HG03064 (cell line): ENCODE results near the gene RNPC3.
A peak's percentile ranks its signal among the peaks of the same experiment; 100 is the strongest.
"Not testable (repeated sequence)": the region's sequence is repeated elsewhere in the genome, so short reads cannot be mapped to it uniquely, and the experiment has no call there.

Source experiments
- ATAC-seq: cut with Tn5 transposase; IDR thresholded peaks from one replicate; pipeline ENCODE4 v1.9.1; 2021; ENCODE audit warnings: low read depth; ENCODE audit not compliant: unreplicated experiment

The RNPC3 gene

DNA sequence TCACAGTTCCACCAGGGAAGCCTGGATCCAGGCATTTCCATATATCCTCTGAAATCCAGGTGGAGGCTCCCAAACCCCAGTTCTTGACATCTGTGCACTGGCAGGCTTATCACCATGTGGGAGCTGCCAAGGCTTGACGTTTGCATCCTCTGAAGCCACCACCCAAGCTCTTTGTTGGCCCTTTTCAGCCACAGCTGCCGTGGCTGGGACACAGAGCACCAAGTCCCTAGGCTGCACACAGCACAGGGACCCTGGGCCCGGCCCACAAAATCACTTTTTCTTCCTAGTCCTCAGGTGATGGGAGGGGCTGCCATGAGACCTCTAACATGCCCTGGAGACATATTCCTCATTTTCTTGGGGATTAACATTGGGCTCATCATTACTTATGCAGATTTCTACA lies 22.3 kb downstream of the RNPC3 start:
- ATAC-seq, result no peak

DNA sequence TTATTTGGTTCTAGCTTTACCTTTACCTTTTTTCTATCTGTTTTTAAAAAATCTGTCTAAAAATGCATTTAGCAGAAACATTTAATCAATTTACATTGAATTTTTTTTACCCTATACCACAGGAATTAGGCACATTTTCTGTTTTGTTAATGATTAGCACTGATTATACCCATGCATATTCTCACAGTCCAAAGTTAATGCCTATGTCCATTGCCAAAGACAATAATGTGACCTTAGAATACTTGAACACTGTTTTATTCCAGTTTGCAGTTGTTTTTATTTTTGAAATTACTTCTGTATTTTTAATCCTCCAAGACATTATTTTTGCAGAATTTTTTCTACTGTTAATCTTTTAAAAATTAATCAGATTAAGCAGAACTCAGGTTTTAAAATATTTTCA lies 34.9 kb downstream of the RNPC3 start:
- ATAC-seq, result no peak

DNA sequence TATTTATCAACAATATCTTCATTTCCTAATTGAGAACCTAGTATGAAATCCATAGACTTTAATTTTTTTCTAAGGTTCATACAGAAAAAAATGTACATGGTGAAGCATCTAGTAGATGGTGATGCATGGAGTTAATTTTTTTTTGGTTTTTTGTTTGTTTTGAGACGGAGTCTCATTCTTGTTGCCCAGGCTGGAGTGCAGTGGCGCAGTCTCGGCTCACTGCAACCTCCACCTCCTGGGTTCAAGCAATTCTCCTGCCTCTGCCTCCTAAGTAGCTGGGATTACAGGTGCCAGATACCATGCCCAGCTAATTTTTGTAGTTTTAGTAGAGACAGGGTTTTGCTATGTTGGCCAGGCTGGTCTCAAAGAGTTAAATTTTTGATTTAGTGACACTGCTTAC lies 35.6 kb downstream of the RNPC3 start:
- ATAC-seq, result not testable (repeated sequence)

DNA sequence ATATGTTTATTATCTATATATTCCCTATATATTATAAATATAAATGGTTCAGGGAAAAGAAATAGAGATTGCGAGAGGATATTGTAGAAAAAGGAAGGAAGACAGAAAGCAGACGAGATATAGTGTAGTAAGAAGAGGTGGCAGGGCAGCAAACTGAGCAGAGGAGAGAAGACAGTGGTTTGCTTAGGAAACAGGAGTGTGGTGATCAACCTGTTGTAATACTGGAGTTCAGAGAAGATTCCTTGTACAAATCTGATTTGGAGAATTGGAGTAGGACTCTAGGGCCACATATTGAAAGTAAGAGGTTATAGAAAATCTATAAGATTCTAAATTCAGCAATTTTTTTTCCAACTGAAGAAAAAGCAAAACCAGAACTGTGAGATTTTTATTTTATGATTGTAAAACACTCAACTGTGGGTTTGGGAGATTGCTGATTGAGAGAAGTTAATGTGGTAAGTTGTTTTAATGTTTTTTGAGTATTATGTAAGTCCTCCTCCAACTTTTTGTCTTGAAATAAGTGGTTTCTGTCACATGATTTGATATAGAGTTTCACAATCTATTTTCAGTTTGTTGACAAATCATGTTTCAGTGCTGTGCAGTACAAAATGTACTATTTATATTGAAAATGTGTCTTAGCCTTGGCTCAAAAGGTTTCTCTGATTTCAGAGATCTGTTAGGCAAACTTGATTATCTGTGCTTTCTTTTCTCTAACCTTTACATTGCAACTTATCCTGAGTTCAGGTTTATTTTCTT lies 36.3 kb downstream of the RNPC3 start:
- ATAC-seq, result peak; percentile 89

DNA sequence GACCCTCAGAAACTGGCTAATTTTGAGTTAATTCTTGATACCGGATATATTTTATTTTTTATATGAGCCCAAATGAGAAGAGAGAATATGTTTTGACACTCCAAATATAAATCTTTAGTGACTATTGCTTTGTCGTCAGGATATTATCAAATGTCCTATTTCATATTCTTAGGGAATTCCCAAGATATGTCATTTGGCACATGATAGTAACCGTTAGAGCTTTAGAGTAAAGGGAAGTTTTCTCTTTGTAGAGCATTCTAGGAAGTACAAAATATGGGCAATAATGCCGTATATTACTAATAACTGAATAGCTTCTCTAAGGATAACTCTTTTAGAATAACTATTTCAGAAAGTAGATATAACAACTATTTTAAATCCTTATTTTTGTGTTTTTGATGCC lies 37.6 kb downstream of the RNPC3 start:
- no peak for ATAC-seq

DNA sequence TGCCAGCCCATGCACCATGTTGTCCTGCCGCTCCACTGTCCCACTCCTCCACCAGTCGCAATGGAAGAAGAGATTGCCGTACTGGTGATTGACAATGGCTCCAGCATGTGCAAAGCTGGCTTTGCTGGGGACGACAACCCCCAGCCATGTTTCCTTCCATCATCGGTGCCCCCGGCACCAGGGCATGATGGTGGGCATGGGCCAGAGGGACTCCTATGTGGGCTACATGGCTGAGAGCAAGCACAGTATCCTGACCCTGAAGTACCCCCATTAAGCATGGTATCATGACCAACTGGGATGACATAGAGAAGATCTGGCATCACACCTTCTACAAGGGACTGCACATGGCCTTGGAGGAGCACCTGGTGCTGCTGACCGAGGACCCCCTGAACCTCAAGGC lies 44.0 kb downstream of the RNPC3 start:
- no peak for ATAC-seq

DNA sequence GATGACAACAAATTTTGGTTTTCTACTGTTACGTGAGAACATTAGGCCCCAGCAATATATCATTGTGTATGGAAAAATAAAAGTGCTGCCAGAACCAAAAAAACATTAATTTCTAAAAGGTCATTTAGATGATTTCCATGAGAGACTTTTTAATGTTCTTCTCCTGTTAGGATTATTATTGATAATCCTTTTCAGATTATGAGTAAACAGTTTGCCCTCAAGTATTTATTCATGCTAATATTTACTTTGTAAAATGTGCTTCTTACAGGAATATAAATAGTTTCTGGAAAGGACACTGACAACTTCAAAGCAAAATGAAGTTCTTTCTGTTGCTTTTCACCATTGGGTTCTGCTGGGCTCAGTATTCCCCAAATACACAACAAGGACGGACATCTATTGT lies 45.8 kb downstream of the RNPC3 start, which contains the start of gene AMY2B:
Gene AMY2B, plus strand, starts transcription at position 301 of the 400 bp plus-strand sequence. Its CDS starts 14 bp downstream, at position 315.
- not testable (repeated sequence) for ATAC-seq

DNA sequence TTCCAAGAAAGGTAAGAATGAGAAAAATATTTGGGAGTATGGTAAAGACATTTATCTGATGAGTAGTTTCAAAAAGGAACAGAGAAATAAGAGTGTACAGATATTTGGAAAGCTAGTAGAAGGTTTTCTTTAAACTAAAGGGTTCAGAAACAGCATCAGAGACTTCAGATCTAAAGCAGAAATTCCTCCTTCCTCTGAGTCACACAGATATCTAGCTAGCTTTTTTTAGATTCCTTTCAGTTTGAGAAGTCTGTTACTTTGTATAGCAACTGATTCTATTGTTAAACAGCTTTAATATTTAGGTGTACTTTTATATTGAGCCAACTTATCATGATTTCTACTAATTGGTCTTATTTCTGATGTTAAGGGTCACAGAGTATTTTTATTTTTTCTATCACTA lies 50.6 kb downstream of the RNPC3 start:
- no peak for ATAC-seq

DNA sequence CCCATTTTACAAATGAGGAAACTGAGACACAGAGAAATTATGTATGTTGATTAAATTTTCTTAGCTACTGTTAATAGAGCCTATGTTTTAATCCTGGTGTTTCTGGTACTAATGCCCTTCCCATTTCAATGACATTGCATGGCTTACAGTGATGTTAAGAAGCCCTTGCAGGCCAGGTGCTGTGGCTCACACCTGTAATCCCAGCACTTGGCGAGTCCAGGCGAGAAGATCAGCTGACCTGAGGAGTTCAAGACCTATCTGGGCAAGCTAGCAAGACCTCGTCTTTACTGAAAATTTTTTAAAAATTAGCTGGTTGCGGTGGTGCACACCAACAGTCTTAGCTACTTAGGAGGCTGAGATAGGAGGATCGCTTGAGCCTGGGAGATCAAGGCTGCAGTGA lies 51.3 kb downstream of the RNPC3 start:
- not testable (repeated sequence) for ATAC-seq

DNA sequence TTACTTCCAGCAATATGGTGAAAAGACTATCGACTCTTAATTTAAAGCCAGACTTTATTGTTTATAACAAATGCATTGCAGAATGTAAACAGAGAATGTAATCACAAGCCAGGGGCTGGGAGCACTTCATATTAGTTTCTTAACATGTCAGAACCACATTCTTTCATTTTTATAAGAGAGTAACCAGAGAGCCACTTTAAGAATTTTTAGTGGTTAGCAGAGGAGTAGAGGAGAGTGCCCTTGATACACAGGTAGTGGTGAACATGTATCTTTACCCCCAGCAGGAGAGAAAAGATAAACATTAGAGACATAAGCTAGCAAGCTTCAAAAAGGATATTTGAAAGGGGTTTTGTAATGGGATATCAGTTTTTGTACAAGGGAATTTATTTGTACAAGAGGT lies 57.0 kb downstream of the RNPC3 start:
- ATAC-seq, result no peak

DNA sequence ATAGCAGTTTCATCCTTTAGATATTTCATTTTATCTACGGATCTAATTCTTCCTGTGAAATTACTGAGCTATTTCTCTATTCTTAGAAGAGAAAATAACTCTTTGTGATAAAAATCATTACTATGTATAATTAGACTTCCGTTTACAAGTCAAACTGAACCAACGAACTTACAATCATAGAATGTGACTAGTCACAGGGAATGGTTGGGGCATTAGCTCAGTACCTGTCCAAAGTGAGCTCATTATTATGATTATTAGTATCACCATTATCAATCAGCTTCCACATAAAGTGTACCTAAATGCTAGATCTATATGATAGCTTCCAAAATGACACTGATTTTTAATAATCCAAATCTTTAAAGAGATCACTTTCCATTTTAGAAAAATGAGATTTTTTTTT lies 58.4 kb downstream of the RNPC3 start:
- ATAC-seq, result no peak

DNA sequence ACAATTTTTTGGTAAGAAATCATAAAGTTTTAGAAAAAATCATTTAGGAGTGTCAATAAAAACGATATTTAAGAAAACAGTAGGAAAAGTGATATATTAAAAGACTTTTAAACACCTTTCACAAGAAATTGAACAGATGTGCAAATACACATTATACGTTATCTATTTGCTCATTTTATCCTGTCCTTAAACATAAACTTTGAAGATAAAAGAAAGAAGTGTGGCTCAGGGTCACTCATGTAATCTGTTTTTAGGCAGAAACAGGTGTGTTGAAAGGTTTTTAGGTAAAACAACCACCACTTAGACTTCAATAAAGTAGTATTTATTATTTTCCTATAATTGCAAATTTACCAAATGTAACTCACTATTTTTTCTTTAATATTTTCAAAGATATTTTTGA lies 59.0 kb downstream of the RNPC3 start:
- ATAC-seq, result no peak

DNA sequence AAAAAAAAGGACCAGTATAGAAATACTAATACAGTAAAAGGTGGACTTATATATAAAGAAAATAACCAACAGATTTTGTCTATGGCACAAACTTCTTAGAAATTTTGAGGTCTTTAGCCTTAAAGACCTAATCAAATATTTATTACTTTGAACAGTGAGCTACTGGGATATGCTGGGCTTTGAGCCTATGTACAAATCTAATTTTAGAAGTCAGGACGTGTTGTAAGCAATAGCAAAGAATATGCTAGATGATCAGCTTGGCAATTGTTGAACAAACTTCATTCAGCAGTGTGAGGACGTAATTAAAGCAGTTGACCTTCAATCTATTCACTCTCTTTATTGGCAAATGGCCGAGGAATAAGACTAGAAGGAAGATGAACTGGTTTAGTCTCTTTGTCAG lies 77.2 kb downstream of the RNPC3 start:
- not testable (repeated sequence) for ATAC-seq
